Stimulated activated CD4-positive, alpha-beta T cell treated with anti-CD3 and anti-CD28 coated beads, Interleukin-4, amount 100 ng/mL, for 24 hours (primary cell): ENCODE data around the gene KCNH8.

Experiments
- DNase-seq: peaks from one replicate; pipeline ENCODE4 v3.0.0-alpha.2; 2020

KCNH8 gene

GRCh38 chr3:19147905-19148767 lies at the start of gene KCNH8:
Gene KCNH8, plus strand, starts transcription at chr3:19148510. Its CDS starts 210 bp downstream, at chr3:19148720.
- DNase-seq, result no peak

- DNase-seq, result peak; percentile 13
Observed at GRCh38 chr3:19102654-19103290, 45.5 kb upstream of the KCNH8 start.

- no peak for DNase-seq
Observed at GRCh38 chr3:19103510-19103909, 44.8 kb upstream of the KCNH8 start.

- DNase-seq, result no peak
Observed at GRCh38 chr3:19104459-19104858, 43.9 kb upstream of the KCNH8 start.

GRCh38 chr3:19105826-19106225 lies 42.5 kb upstream of the KCNH8 start:
- no peak for DNase-seq

GRCh38 chr3:19106307-19106706 lies 42.0 kb upstream of the KCNH8 start:
- DNase-seq, result no peak

GRCh38 chr3:19107719-19108118 lies 40.6 kb upstream of the KCNH8 start:
- no peak for DNase-seq

GRCh38 chr3:19110335-19110895 lies 37.9 kb upstream of the KCNH8 start:
- DNase-seq, result no peak

- DNase-seq, result no peak
Observed at GRCh38 chr3:19114461-19114860, 33.8 kb upstream of the KCNH8 start.

- DNase-seq, result no peak
Observed at GRCh38 chr3:19116239-19116638, 32.1 kb upstream of the KCNH8 start.

- no peak for DNase-seq
Observed at GRCh38 chr3:19124752-19125151, 23.6 kb upstream of the KCNH8 start.

- DNase-seq, result no peak
Observed at GRCh38 chr3:19139863-19140262, 8.4 kb upstream of the KCNH8 start.

GRCh38 chr3:19146685-19147650 lies 1.3 kb upstream of the KCNH8 start:
- peak; percentile 47 for DNase-seq

GRCh38 chr3:19148768-19149091 lies 420 bp downstream of the KCNH8 start:
- DNase-seq, result no peak

GRCh38 chr3:19149368-19149767 lies 1.1 kb downstream of the KCNH8 start:
- DNase-seq, result no peak

- no peak for DNase-seq
Observed at GRCh38 chr3:19151171-19151570, 2.9 kb downstream of the KCNH8 start.

GRCh38 chr3:19154693-19155250 lies 6.5 kb downstream of the KCNH8 start:
- DNase-seq, result no peak

GRCh38 chr3:19155375-19155774 lies 7.1 kb downstream of the KCNH8 start:
- DNase-seq, result no peak

- DNase-seq, result no peak
Observed at GRCh38 chr3:19159966-19160635, 11.8 kb downstream of the KCNH8 start.

GRCh38 chr3:19165654-19166053 lies 17.3 kb downstream of the KCNH8 start:
- no peak for DNase-seq

- no peak for DNase-seq
Observed at GRCh38 chr3:19171794-19172193, 23.5 kb downstream of the KCNH8 start.

- DNase-seq, result no peak
Observed at GRCh38 chr3:19173945-19174344, 25.6 kb downstream of the KCNH8 start.
